Measurements from ENCODE around the gene BAIAP3. TPM values are rescaled to one million over a fixed set of nuclear protein-coding genes. Genes with fewer than 3 reads are reported as not detected.
A peak's percentile ranks its signal among the peaks of the same experiment; 100 is the strongest.

The BAIAP3 gene
- total and polyA plus RNA-seq, 4 donors: 4.5 to 46.6 (median 11.9) TPM

GRCh38 chr16:1330931-1331711, 2.3 kb upstream of the BAIAP3 start:
- H3K27ac ChIP-seq (ENCODE audit: low read depth in 1 of 2, low read length in 1 of 2): peak overlapping the region; percentile 29 to 62
- TF ChIP-seq, protein P1, sequence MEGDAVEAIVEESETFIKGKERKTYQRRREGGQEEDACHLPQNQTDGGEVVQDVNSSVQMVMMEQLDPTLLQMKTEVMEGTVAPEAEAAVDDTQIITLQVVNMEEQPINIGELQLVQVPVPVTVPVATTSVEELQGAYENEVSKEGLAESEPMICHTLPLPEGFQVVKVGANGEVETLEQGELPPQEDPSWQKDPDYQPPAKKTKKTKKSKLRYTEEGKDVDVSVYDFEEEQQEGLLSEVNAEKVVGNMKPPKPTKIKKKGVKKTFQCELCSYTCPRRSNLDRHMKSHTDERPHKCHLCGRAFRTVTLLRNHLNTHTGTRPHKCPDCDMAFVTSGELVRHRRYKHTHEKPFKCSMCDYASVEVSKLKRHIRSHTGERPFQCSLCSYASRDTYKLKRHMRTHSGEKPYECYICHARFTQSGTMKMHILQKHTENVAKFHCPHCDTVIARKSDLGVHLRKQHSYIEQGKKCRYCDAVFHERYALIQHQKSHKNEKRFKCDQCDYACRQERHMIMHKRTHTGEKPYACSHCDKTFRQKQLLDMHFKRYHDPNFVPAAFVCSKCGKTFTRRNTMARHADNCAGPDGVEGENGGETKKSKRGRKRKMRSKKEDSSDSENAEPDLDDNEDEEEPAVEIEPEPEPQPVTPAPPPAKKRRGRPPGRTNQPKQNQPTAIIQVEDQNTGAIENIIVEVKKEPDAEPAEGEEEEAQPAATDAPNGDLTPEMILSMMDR (IDR thresholded peaks at IDR 0.05; ENCODE audit: control extremely low read depth, extremely low read depth): no peak
- H3K4me1 ChIP-seq (ENCODE audit: control insufficient read depth in 5 of 5, insufficient read depth in 5 of 5, low read length in 5 of 5): peaks cover 0 to 18% (median 14%) of the 10 kb centered on the region in 5 donors
- H3K27me3 ChIP-seq (ENCODE audit: control insufficient read depth in 3 of 3, insufficient read depth in 3 of 3, low read length in 2 of 3): peaks cover 0 to 35% (median 22%) of the 10 kb centered on the region in 3 donors
- no peak for DNase-seq
- peak overlapping the region; percentile 2 for H3K4me3 ChIP-seq
- 53 to 58% methylated on average over 22 of the region's 22 CpGs for WGBS, 2 donors
- no peak overlapping the region for H3K9ac ChIP-seq (ENCODE audit: insufficient read depth in 1 of 2, low read length in 2 of 2)
- ATAC-seq (ENCODE audit: insufficient read depth, low FRiP score): no peak
- H3K9me3 ChIP-seq (ENCODE audit: control insufficient read depth in 4 of 4, insufficient read depth in 3 of 4, low read length in 3 of 4): peaks cover 0 to 3% (median 0%) of the 10 kb centered on the region in 4 donors
- H3K36me3 ChIP-seq (ENCODE audit: control insufficient read depth in 4 of 4, insufficient read depth in 4 of 4, low read length in 4 of 4): peaks cover 0 to 8% (median 0%) of the 10 kb centered on the region in 4 donors

DNA sequence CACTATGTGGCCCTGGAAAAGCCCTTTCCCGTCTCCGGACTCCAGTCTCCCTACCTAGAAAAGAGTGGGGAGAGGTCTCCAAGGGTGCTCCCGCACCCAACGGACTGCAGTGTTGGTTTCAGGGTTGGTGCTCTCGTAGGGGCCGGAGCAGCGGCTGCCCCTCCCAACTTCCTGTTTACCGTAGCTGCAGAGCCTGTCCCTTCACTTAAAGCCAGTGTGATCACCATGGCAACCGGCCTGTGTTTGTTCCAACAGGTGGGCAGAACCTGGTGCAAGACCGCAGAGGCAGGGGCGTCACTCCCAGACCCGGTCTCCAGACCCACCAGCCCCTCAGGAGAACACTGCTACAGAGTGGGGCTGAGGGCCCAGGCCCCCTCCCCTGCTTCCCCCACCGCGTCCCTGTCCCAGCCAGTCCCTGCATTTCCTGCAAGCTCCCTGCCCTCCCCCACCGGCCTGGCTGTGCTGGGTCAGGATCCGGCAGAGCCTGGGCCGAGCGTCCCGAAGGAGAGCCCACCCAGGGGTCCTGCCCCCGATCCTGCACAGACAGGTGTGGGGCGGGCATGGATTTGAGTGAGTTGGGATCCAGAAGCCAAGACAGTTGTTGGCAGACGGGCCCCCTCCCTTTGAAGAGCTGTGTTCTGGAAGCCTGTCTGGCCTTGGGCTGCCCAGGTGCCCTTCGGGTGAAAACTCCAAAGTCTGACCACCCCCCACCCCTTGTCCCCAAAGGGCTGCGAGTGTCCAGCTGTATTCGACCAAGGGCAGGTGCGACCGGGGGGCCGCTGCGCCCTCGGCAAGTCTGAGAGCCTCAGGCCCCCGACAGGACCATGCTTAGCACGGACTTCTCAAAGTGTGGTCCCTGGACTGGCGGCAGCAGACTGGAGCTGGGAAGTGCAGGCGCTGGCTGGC, 1.5 kb upstream of the BAIAP3 start:
- WGBS, 2 donors: 3 to 6% methylated on average over 33 to 34 of the region's 34 CpGs
- peak; percentile 30 for ATAC-seq (ENCODE audit: insufficient read depth, low FRiP score)
- peak overlapping the region; percentile 2 for H3K4me3 ChIP-seq

GRCh38 chr16:1332618-1333148, 762 bp upstream of the BAIAP3 start:
- WGBS, 2 donors: 4 to 7% methylated on average over 26 of the region's 26 CpGs

More for the DNA sequence above, 1.5 kb upstream of the BAIAP3 start:
- Histone ChIP-seq H3K9me3 (ENCODE audit: control insufficient read depth in 4 of 4, insufficient read depth in 3 of 4, low read length in 3 of 4) (peaks cover 0 to 3% (median 0%) of the 10 kb centered on the region in 4 donors), H3K36me3 (ENCODE audit: control insufficient read depth in 4 of 4, insufficient read depth in 4 of 4, low read length in 4 of 4) (peaks cover 0 to 4% (median 0%) of the 10 kb centered on the region in 4 donors), H3K27me3 (ENCODE audit: control insufficient read depth in 3 of 3, insufficient read depth in 3 of 3, low read length in 2 of 3) (peaks cover 0 to 41% (median 22%) of the 10 kb centered on the region in 3 donors), H3K4me1 (ENCODE audit: control insufficient read depth in 5 of 5, insufficient read depth in 5 of 5, low read length in 5 of 5) (peaks cover 0 to 18% (median 14%) of the 10 kb centered on the region in 5 donors), H3K27ac (ENCODE audit: low read depth in 1 of 2, low read length in 1 of 2) (peak overlapping the region; percentile 29 to 62), H3K9ac (ENCODE audit: insufficient read depth in 1 of 2, low read length in 2 of 2) (no peak overlapping the region)
- DNase-seq: peak; percentile 75 to 84 (median 75)
- TF ChIP-seq, protein P1 (IDR thresholded peaks at IDR 0.05; ENCODE audit: control extremely low read depth, extremely low read depth): no peak

More at GRCh38 chr16:1332618-1333148, 762 bp upstream of the BAIAP3 start:
- Histone ChIP-seq H3K9me3 (ENCODE audit: control insufficient read depth in 4 of 4, insufficient read depth in 3 of 4, low read length in 3 of 4) (peaks cover 0 to 3% (median 0%) of the 10 kb centered on the region in 4 donors), H3K4me1 (ENCODE audit: control insufficient read depth in 5 of 5, insufficient read depth in 5 of 5, low read length in 5 of 5) (peaks cover 0 to 18% (median 14%) of the 10 kb centered on the region in 5 donors), H3K9ac (ENCODE audit: insufficient read depth in 1 of 2, low read length in 2 of 2) (no peak overlapping the region), H3K27me3 (ENCODE audit: control insufficient read depth in 3 of 3, insufficient read depth in 3 of 3, low read length in 2 of 3) (peaks cover 0 to 41% (median 22%) of the 10 kb centered on the region in 3 donors), H3K27ac (ENCODE audit: low read depth in 1 of 2, low read length in 1 of 2) (peak overlapping the region in 1 of 2 donors; percentile 21), H3K4me3 (peak overlapping the region; percentile 25), H3K36me3 (ENCODE audit: control insufficient read depth in 4 of 4, insufficient read depth in 4 of 4, low read length in 4 of 4) (no peaks in the 10 kb centered on the region)
- DNase-seq (no peak), ATAC-seq (ENCODE audit: insufficient read depth, low FRiP score) (no peak)
- TF ChIP-seq, protein P1 (IDR thresholded peaks at IDR 0.05; ENCODE audit: control extremely low read depth, extremely low read depth): no peak
